OCI-LY3 (cell line): ENCODE results near the gene FRMD4B.

Source experiments
- CTCF ChIP-seq: fragments of 200-600, 300-600 bp; sonication (generic); IDR thresholded peaks from 2 replicates; pipeline ENCODE4 v1.5.1; 2014; ENCODE audit warnings: antibody characterized with exemption, low read length, low read depth
- EZH2phosphoT487 ChIP-seq: fragments of 200-600 bp; shearing (Covaris generic); IDR thresholded peaks from 2 replicates; pipeline ENCODE4 v1.6.1; 2018; ENCODE audit warnings: antibody characterized with exemption, mixed run types, low read depth

- no peak for TF ChIP-seq EZH2phosphoT487
- TF ChIP-seq CTCF, result no peak
These were observed 22.0 kb upstream of the FRMD4B start for GRCh38 chr3:69407908-69408307.
